Esophagus squamous epithelium (tissue), 4 donors: ENCODE measurements around the gene SLC41A3.

Experiments
- POLR2A ChIP-seq, 4 donors: fragments of 450-650 bp; IDR thresholded peaks; one replicate each; pipeline ENCODE4 v1.6.1; 2017; ENCODE audit warnings: antibody characterized with exemption in 4 of 4, mild to moderate bottlenecking in 4 of 4, moderate library complexity in 3 of 4
- TF ChIP-seq, protein P1 (sequence below), 6 experiments: fragments of 450-650 bp in 4 of 6; fragments of 200-600 bp in 2 of 6; sonication (generic) in 2 of 6; IDR thresholded peaks; one replicate each; pipeline ENCODE4 v1.5.1; 2016 to 2019; ENCODE audit warnings: antibody characterized with exemption in 6 of 6, mild to moderate bottlenecking in 4 of 6, moderate library complexity in 4 of 6

DNA sequence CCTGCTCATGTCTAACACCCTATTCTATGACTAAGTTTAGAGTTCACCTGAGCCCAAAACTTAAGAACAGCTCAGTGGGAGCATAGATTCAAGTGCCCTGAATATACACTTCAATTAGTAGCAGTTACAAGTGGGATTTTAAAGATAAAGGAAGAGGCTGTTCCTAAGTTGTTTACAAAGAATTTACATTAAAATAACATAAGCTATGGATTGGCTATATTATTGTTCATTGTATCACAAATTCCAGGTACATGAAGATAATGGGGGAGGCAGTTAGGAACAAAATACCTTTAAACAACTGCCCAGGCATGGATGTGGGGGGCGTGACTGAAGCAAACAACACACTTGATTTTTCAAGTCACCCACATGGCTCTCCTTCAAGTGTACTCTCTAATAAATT lies 62.2 kb downstream of the SLC41A3 start:
- no peak for TF ChIP-seq POLR2A (IDR thresholded peaks at IDR 0.05)
- TF ChIP-seq, protein P1, sequence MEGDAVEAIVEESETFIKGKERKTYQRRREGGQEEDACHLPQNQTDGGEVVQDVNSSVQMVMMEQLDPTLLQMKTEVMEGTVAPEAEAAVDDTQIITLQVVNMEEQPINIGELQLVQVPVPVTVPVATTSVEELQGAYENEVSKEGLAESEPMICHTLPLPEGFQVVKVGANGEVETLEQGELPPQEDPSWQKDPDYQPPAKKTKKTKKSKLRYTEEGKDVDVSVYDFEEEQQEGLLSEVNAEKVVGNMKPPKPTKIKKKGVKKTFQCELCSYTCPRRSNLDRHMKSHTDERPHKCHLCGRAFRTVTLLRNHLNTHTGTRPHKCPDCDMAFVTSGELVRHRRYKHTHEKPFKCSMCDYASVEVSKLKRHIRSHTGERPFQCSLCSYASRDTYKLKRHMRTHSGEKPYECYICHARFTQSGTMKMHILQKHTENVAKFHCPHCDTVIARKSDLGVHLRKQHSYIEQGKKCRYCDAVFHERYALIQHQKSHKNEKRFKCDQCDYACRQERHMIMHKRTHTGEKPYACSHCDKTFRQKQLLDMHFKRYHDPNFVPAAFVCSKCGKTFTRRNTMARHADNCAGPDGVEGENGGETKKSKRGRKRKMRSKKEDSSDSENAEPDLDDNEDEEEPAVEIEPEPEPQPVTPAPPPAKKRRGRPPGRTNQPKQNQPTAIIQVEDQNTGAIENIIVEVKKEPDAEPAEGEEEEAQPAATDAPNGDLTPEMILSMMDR (IDR thresholded peaks at IDR 0.05): no peak
